SKM-1 (cell line): Measurements from ENCODE around the gene COL4A6.

Source experiments
- DNase-seq: peaks from one replicate; lab custom pipeline; 2025; ENCODE audit not compliant: unreplicated experiment; lab: John Stamatoyannopoulos, UW

Gene COL4A6

DNA sequence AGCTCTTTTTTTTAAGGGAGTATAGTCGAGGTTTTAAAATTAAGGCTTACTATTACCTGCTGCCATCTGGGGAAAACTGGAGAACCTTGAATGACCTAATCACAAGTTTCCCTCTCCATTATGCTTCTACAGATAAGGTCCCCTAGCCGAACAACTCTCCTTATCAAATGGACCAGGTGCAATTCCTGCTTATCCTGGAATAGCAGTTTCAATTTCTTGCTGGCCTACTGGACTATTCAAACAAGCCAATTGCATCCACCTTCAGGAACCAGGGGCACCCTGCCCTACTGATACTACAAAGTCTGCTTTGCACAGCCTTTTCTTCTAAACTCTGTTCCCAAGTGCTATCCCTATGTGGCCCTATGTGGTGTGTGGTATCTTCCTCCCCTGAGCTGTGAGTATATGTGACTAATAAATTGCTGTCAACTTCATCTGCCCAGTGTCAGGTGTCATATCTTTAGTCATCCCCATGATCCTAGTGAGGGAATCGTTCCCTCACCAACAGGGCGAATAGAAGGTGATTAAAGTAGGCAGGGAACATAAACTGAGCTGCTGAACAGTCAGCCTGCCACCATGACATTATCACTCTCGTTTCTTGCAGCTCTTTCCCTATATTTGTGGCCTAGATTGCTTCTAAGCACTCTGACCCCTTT, 218.1 kb downstream of the COL4A6 start:
- no peak for DNase-seq

DNA sequence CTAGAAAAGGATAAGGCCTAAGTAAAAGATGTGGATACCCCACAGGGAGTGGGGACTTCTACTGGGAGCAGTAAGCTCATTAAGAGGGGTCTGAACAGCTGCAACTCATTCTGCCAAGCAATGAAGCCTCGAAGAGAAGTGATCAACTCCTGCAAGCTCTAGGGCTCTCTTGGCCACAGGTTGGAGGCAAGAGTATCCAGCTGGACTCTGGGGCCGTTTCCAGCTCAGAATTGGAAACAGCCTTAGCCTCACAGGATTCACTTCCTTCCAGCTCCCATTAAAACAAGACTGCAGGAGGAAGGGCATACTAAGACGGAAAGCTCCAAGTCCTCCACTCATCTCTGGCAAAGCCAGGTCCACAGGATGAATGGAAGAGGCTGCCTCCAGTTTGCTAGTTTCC, 220.3 kb downstream of the COL4A6 start:
- DNase-seq = no peak

DNA sequence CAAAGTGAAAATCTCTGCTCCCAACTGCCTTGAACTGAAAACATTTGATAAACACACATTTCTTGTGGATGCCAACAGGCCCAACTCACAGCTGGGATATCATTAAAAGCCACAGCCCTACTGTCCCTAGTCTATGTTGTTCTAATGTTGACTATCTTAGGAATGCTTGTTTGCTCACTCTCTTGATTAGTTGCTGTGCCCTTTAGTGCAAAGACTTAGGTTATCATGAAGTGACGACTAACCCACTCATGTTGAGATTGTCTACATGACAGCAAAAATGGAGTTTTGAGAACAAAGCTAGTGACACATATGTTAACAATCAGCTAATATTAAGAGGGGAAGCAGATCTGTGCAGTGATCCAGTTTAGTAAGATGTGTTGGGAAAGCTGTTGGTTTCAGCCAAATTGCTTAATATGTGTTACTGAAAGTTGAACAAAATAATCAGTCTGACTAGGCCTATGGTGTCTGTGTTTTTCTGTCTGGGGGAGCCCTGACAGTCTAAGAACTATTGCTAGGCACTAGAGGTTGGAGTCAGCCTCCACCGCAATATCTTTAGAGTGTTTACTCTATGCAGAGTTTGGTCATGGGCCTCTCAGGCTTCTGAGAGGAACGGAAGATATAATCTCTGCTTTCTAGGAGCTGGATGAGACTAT, 221.2 kb downstream of the COL4A6 start:
- no peak for DNase-seq

DNA sequence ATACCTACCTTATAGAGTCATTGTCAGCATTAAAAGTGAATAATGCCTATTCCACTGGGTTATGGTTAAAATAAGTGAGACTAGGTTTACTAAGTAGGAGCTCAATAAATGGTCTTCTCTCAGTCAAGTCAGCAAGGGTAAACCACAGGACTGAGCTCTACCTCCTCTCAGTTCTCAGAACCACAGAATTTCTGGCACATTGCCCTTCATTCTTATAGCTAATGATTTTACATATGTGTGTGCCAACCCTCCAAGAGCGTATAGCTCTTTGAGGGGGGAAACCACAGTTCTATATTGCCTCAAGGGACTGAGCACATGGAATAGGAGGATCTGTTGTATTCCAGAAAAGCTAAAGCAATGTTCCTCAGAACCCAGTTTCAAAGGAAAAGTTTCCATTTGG, 221.8 kb downstream of the COL4A6 start:
- DNase-seq = no peak

DNA sequence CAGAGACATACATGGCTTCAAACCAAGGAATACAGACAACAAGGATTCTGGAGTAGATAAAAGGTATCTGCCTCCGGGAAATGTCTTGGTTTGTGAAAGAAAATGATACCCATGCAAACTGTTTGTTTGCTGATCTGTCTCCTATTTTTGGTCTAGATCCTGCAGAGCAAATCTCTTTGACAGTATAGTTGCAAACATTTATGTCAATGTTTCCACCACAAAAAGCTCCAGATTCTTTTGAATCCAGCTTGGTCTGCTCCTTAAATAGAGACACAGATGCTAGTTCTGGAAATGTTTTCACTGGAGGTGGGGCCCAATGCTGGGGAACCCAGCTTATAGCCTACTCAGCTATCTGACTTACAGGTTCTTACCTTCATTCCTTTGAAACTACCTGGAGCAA, 226.9 kb downstream of the COL4A6 start:
- DNase-seq = no peak

DNA sequence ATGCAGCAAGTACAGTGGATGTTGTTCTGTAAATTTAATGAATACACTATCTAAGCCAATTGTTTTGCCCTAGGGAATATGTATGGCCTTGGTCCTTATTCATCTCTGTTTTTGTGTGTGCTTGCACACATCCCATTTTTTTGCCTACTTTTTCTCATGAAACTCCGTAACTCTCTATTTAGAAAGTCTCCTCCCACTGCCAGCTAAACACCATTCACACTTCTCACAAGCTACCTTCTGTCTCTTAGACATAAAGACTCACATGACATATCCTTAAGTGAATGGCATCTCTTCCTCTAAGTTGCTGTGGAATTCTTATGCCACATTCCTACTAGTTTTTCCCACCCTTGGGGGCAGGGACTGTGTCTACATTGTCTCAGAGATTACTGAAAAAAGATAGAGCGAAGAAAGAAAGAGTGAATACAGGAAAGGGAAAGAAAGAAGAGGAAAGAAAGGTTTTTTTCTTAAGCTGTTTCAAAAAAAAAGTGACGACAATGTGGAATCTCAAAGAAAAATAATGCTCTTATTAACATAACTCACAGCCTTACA, 229.1 kb downstream of the COL4A6 start:
- no peak for DNase-seq

DNA sequence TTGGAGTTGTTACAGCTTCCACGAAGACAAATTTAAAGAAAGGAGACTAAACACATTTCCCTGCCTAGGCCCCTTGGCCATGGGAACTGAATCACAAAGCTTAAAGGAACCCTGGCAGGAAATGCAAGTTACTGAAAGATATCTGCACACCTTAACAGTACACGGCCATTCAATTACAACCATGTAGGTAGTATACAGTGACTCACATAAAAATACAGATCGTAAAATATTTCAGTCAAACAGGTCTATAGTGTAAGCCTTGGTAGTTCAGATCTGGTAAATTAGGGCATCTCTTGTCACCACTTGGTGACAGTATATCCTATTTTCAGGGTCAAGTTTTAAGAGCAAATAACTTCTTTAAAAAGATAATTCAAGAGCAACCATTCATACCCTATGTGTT, 234.7 kb downstream of the COL4A6 start:
- DNase-seq = no peak

DNA sequence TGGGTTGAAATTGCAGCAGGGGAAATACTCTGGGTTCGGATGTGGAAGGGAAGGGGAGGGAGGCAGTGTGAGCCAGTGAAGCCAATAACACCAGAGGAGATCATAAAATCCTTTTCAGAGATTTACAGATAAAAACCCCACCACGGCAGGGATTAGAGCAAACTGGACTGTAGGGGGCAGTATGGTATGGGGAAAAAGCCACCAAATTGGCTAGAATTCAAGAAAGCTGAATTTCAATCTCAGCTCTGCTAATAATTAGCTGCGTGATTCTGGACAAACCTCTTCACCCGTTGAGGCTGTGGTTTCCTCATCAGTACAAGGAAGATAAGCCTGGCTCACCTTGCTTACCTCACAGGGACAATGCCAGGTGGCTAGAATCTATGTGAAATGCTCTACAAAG, 238.5 kb downstream of the COL4A6 start:
- DNase-seq = no peak

DNA sequence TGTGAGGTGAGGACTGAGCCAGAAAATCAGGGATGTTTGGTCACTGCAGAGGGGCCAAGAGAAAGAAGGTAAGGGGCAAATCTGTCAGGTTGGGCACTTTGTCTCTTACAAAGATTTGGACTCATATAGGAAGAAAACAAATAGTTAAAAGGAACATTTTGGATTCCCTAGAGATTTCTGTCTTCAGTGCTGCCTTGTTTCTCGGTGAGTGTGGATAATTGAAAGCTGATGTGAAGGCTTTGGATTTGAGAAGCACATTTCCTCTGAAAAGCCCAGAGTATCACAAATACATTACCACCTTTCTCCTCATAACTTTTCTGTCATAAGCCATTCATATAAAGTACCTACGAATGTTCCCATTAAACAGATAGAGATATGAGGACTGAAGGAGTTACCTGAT, 239.2 kb downstream of the COL4A6 start:
- DNase-seq = no peak

DNA sequence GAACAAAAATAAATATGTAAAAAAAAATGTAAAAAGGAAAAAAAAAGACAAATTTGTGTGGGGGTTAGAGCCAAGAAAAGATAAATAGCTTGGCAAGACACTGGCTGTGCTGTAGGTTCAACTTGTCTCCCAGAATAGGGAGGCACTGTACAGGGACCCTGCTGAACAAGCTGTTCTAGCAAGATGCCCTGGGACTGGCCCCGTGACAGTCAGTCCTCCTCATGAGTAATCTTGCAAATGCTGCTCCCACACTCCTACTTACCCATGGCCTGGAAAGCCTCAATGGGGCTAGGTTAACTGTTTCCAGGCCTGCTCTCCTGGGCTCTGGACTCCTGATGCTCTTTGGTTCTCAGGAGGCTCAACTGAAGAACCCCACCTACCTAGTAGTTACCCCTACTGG, 239.8 kb downstream of the COL4A6 start:
- no peak for DNase-seq

DNA sequence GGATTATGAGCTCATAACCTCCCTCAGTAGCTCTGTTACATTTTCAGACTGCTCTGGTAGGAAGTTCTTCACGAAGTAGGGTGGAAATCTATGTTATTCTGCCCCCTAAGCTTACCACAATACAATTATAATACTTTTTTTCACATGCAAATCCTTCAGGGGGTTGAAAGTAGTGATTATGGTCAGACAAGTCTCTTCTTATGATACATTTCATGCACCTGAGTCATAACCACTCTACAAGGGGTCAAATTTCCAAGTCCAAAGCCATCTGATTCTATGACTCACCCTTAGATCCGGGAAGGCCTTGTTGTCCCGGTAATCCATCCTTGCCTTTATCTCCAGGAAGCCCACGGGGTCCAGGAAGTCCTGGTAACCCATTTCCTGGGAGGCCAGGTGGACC, 251.4 kb downstream of the COL4A6 start:
- DNase-seq = no peak

DNA sequence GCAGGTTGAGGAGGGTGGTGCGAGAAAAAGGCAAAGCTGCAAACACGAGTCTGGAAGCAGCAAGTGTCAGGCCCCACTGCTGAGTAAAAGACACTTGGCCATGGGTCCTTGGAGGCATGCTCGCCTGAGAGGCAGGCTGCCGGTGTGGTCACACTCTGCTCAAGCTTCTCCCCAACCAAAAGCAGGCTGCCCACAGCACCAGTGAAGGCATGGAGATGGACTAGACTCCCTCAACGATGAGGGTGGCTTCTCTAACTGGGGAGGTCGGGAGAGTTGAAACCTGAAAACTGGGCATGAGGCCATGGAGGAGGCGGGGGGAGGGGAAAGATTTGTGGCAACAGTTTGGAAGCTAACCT, 260.1 kb downstream of the COL4A6 start:
- DNase-seq = no peak

DNA sequence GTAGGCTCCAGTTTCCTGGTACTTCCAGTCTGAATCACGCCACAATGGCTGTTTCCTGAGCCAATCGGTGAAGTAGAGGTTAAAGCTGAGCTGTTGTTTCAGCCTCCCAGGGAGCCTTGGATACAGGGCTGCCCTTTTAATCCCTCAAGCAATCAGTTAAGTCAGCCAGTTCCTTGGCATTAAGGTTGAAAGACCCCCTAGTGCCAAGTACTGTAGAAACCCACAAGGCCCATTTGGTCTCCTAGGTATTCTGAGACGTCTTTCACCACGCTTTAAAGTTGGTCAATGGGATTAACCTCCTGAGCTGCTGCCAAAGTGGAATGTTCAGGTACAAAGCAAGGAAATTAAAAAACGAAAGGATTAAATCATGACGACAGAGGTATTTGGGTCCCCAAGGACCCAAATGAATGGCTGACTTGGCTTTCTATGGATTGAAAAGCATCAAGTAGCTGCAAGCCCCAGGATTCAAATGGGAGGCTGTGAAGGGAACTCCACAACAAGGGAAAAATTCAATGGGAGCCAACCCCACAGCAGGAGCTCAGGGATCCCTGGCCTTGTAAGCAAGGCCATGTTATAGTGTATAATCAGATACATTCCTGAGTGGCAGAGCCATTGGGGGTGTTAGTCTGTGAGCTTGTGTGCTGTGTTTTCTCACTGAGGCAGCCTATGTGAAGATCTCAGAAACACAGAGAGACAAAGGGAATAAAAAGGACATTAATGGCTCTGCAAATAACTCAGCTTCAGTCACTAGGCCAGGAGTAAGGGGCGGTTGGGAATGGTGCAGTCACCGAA, 260.7 kb downstream of the COL4A6 start:
- no peak for DNase-seq

DNA sequence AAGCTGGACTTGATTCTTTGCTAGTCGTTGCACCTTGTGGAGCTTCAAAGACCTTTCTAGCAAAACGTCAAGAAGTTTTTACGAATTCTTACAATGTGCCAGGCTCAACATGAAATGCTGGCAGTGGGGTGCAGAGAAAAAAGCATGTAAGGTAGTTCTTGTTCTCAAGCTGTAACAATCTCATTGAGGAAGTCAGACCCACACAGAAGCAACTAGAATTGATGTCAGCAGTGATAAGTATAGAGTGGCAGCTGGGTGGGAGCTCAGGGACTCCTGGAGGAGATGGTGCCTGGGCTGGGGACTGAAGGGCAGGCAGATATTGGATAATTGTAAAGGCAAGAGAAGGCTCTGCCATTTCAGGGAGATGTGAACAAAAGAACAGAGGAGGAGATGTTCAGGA, 264.3 kb downstream of the COL4A6 start:
- DNase-seq = no peak

DNA sequence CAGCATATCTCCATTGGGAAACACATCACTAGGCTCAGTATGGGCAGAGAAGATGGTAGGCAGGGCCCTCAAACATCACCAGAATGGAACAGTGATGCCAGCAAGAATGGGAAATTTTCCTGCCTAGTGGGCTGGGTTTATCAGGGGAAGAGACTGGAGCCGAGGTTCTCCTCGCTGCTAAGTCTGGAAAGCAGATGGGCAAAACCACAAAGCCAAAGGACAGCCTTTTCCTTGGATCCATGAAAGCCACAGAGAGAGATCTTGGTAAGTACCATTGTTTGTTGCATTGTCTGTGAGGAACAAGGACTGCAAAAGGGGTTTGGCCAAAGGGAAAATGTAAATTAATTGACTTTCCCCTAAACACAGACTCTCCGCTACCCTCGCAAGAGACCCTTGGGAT, 266.6 kb downstream of the COL4A6 start:
- DNase-seq = no peak

DNA sequence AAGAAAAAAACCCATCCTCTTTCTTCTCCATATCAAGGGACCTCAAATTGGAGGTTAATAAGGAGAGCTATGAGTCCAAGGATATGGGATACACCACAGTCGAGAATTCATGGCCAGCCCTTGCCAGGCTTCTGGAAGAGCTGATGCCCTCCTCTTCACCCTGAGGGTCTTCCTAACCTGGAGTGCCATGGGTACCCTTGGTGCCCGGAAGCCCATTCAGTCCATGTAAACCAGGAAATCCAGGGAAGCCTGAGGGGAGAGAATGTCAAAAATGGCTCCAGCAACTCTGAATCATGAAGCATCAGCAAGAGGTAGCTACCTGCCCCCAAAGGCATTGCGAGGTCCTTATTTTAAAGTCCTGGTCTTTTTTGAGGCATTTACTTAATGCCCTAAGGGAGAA, 268.5 kb downstream of the COL4A6 start:
- DNase-seq = no peak

DNA sequence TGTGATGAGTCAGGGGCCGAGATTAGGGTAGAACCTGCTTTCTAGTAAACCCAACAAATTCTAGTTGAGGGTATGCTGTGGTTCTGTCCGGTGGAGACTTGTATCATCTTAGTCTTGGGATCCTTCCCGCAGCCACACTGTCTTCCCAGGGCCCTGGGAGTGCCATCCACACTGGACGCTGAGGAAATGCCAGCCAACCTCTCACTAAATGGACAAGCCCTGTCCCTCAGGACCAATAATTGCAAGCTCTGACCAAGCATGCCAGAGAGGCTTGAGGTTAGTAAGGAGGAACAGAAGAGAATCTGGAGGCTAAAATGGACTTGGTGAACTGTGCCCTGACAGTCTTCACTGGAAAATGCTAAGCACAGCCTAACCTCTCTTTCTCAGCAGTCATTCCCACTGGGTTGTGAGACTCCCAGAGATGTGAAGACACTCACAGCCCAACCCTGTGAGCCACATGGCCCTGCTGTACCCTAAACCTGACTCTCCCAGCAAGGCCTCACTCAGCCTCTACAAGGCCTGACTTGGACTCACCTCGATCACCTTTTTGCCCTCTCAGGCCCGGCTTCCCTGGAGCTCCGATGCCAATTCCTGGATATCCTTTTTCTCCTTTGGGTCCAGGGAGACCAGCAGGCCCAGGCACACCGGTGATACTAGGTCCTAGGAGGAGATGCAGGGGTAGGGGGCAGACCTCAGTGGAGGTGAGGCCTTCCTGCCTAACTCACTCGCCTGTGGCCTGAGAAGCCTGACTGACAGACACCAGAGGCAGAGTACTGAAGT, 269.1 kb downstream of the COL4A6 start:
- DNase-seq = no peak

DNA sequence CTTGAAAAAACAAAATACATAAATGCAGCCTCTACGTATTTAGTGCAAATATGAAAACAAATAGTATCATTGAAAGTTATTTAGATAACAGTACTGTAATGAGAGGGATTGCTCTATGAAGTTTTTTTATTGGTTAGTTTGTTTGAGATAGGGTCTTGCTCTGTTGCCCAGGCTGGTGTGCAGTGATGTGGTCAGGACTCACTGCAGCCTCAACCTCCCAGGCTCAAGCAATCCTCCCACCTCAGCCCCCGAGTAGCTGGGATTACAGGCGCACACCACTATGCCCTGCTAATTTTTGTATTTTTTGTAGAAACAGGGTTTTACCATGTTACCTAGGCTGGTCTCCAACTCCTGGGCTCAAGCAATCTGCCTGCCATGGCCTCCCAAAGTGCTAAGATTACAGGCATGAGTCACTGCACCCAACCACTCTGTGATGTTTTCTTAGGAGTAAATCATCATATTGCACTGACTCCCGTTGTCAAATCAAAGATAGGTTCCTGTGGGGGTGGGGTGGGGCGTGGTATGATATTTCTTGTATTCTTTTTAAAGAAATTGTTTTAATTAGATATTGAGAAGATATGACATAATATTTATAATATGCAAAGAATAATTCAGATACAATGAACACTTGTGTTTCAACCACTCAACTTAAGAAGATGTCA, 270.9 kb downstream of the COL4A6 start:
- DNase-seq = no peak

DNA sequence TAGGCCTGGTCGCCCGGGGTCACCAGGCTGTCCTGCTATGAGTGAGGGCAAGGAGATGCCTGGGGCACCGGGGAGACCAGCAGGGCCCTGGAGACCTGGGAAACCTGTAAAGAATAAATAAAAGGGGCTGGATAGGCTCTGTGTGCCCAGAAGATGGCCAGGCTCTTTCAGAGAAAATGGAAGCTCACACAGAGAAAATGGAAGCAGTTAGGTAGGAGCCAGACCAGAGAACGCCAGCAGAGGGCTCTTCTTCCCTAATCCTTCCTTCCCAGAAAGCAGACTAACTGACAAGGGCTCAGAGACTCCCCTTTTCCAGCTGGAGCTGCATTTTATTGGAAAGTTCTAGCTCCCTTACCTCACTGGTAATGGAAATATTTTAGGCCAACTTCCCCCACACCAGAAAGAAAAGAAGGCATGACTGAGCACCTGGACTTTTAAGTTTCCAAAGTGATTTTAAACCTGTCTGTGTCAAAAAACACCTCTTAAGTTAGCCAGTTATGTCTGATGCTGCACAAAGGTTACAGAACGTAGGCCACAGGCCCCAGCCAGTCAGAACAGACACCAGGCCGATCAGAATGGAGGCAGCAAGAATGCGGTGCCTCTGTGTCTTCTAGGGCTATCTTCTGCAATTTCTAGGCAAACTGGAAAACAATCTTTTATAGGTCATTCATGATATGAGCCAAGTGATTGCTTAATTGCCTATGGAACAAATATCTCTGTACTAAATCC, 272.7 kb downstream of the COL4A6 start:
- DNase-seq = no peak
